ENCODE measurements around the gene SNRNP27. TPM values are rescaled to one million over a fixed set of nuclear protein-coding genes. Genes with fewer than 3 reads are reported as not detected.
A peak's percentile ranks its signal among the peaks of the same experiment; 100 is the strongest.

The SNRNP27 gene
- total RNA-seq, 1 donor from 2014 or later, result 54.2 TPM

GRCh38 chr2:69914950-69915945, 21.5 kb downstream of the SNRNP27 start, which contains the start of gene MXD1:
MXD1 (plus strand) TSS chr2:69915109; CDS start chr2:69915331, 222 bp downstream.
- peak; percentile 99 for DNase-seq (ENCODE audit: low spot score)

DNA sequence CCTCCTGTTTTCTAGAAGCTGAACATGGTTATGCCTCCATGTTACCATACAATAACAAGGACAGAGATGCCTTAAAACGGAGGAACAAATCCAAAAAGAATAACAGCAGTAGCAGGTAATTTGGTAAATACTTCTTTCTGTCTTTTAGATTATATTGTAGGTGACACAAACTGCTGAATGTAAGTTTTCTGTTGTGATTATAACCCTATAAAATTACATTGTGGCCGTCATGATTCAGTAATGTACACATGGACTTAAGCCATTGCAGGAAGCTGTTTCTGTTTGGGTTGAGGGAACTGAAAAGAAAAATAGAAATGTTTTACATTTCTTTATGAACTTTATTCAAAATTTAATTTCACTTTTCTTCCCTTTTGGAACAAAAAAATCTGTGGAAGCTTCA, 22.4 kb downstream of the SNRNP27 start:
- DNase-seq (ENCODE audit: low spot score), result no peak

DNA sequence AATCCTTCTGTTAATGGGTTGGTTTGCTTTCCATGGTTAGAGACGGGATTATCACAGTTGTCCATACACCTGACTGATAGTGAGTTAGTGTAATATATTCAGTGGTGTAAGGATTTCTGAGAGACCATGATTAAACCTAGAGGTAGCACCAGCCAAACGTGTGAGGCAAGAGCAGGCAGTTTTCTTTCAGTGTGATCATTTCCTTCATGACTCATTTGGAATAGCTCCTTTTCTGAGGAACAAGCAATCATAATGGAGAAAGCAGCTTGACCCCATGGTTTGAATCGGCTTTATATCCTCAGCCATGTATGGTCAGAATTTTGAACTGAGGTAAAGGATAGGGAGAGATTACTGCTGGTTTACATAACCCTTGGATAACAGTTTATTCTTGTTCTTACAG, 24.1 kb downstream of the SNRNP27 start:
- DNase-seq (ENCODE audit: low spot score), result no peak

- no peak for DNase-seq (ENCODE audit: low spot score)
Measured at GRCh38 chr2:69918401-69918800, 24.6 kb downstream of the SNRNP27 start.

- DNase-seq (ENCODE audit: low spot score), result no peak
Measured at GRCh38 chr2:69923116-69923515, 29.4 kb downstream of the SNRNP27 start.

- DNase-seq (ENCODE audit: low spot score), result no peak
Measured at GRCh38 chr2:69926849-69927515, 33.2 kb downstream of the SNRNP27 start.

DNA sequence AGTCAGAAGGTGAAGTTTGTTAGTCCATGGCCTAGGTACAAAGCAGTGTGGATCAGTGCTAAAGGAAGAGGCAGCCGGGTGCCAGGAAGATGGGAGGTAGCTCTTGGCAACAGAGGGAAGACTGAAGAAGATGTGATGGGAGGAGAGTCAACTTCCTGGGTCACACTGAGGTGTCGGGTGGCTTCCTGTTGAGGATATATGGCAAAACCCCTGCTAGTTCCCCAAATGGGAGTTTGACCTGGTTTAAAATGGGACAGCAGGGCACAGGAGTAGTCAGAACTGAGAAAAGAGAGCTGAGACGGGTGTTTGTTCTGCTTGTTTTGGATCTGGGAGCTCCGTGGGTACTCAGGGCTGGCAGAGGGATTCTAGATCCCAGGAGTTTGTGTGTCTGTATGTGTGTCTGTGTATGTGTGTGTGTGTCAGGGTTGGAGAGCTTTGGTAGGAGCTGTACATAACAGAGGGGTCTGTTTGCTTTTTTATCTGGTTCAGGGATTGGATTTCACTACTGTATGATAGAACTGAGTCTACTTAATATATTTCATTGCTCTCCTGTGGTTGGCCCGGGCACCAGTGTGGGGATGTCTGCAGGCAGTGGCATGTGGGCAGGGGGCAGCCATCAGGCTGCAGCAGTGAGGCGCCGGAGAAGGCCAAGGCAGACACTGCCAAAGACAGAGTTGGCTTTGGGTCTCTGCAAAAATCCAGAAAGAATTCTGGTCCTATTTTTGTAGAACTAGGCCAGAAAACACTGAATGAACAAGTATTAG, 38.3 kb downstream of the SNRNP27 start:
- no peak for DNase-seq (ENCODE audit: low spot score)

DNA sequence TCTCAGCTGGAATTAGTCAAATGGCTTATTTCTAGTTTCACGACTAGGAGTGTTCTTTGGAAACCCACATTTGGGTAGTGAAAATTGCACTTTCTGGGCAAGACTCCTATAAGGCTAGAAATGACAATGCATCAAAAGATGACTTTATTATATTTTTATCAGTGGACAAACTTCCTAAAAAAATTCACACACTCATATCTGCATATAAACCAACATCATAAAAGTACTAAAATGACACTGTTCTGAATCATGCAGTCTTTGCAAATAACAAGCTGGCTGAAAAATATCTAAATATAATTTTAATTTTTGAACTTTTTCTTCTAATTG, 38.8 kb downstream of the SNRNP27 start:
- no peak for DNase-seq (ENCODE audit: low spot score)

- no peak for DNase-seq (ENCODE audit: low spot score)
Measured at GRCh38 chr2:69933254-69933828, 39.6 kb downstream of the SNRNP27 start.

GRCh38 chr2:69933839-69934613, 40.3 kb downstream of the SNRNP27 start:
- no peak for DNase-seq (ENCODE audit: low spot score)

- DNase-seq (ENCODE audit: low spot score), result no peak
Measured at GRCh38 chr2:69934614-69934908, 40.8 kb downstream of the SNRNP27 start.

GRCh38 chr2:69935011-69935410, 41.3 kb downstream of the SNRNP27 start:
- DNase-seq (ENCODE audit: low spot score), result no peak

GRCh38 chr2:69936906-69937305, 43.1 kb downstream of the SNRNP27 start:
- DNase-seq (ENCODE audit: low spot score), result no peak

DNA sequence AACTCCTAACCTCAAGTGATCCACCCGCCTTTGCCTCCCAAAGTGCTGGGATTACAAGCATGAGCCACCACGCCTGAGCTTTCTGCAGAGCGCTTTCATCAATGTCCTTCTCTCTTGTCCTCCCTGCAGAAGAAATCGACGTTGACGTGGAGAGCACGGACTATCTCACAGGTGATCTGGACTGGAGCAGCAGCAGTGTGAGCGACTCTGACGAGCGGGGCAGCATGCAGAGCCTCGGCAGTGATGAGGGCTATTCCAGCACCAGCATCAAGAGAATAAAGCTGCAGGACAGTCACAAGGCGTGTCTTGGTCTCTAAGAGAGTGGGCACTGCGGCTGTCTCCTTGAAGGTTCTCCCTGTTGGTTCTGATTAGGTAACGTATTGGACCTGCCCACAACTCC, 44.2 kb downstream of the SNRNP27 start:
- no peak for DNase-seq (ENCODE audit: low spot score)

- no peak for DNase-seq (ENCODE audit: low spot score)
Measured at GRCh38 chr2:69939722-69940121, 46.0 kb downstream of the SNRNP27 start.

DNA sequence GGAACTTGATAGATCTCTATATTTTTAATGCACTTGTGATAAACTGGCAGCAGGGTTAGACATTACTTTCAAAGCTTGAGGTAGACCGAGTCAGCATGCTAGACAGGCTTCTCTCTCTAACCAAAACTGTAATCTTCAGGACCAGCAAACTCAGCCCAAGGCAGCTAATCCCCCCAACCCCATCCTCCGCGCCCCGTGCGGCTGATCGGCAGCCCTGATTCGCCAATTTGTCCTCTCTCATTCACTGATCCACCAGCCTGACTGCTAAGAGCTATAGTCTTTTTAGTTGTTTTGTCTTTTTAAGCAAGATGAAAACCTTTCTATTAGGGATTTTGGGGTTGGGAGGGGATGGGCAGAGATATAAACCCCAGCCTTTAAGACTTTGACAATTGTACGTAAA, 46.9 kb downstream of the SNRNP27 start:
- DNase-seq (ENCODE audit: low spot score), result no peak

DNA sequence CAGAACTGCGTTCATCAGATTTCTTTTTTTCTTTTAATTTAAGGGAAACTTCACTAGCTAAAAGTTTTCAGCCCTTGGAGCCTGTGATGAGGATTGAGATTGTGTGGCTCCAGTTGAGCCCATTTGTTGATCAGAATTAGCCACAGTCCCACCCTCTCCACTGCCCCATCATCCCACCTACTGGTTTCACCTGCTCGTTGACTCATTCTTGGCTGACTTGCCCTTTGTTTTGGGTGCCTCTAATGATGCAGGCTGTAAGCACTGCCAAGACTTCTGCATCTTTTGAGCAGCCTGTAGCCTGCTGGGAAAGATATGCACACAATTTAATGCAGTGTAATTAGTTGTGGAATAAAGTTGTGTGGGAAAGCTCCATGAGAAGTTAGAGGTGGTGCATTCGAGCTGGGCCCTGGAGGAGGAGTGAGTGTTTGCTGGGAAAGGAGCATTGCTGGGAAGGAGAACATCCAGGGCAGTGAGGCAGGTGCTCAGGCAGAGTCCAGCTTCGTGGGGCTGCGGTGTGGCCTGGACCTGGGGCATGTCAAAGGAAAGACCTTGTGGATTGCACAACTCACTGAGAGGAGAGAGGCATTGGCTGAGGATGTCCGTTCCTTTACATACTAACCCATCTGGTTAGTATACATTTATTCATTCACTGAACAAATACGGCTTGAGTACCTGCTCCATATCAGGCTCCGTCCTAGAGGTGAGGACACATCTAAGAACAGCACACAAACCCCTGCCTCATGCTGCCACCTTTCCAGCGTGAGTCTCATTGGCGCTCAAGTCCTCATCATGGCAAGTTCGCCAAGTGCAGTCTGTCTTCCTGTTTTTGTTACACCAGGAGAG, 49.5 kb downstream of the SNRNP27 start:
- DNase-seq (ENCODE audit: low spot score), result no peak

DNA sequence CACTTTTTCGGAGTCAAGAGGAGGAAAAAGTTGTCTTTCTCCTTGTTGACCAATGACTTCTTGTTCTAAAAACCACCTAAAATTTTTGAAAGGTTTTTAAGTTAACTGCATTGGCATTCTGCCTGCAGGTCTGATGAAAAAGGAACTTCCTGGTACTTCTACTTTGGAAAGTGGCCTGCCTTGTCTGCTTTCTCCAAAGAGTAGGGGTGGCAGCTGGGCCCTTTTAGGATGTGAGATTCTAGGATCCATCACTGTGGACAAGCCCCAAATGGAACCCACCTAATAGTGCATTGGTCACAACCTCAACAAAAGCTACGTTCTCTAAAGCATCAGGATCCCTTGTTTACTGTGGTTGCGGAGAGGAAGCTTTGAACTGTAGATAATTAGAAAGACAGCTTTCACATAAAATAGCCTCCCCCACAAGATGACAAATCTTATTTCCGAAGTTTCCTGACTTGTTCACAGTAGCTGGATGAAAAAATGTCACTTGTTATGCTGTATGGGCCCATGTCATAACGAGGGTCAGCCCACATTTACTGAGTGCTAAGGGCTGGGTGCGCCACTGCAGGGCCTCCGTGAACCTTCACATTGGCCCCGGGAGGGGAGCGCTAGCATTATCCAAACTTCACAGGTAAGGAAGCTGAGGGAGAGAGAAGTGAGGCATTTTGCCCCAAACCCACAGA, 50.2 kb downstream of the SNRNP27 start:
- no peak for DNase-seq (ENCODE audit: low spot score)

GRCh38 chr2:69944756-69945155, 51.0 kb downstream of the SNRNP27 start:
- no peak for DNase-seq (ENCODE audit: low spot score)
